HepG2 (cell line): ENCODE measurements around the gene HTR6. TPM values are rescaled to one million over a fixed set of nuclear protein-coding genes. Genes with fewer than 3 reads are reported as not detected.

Experiments used
- FOXK1 ChIP-seq: sonication (generic); formaldehyde crosslinking; IDR thresholded peaks from 2 replicates; pipeline ENCODE4 v1.4.0; 2020; ENCODE audit warnings: low read depth, missing genetic modification reagents, borderline replicate concordance
- GATAD1 ChIP-seq: IDR thresholded peaks from 2 replicates; pipeline ENCODE4 v1.6.1; 2016; ENCODE audit warnings: missing genetic modification reagents, missing compliant biosample characterization
- HHEX ChIP-seq: IDR thresholded peaks from 2 replicates; pipeline ENCODE4 v1.6.1; 2016; ENCODE audit warnings: control low read depth
- MTF1 ChIP-seq: sonication (generic); formaldehyde crosslinking; IDR thresholded peaks from 2 replicates; pipeline ENCODE4 v1.5.0; 2020; ENCODE audit warnings: missing genetic modification reagents
- SMAD1 ChIP-seq: sonication (generic); formaldehyde crosslinking; IDR thresholded peaks from 2 replicates; pipeline ENCODE4 v1.4.0; 2020; ENCODE audit warnings: missing genetic modification reagents, low read depth, mild to moderate bottlenecking, borderline replicate concordance
- SMC3 ChIP-seq: IDR thresholded peaks from 2 replicates; pipeline ENCODE4 v1.6.1; 2011; ENCODE audit warnings: low read length, improper control_type of control experiment
- SNAPC2 ChIP-seq: sonication (generic); formaldehyde crosslinking; IDR thresholded peaks from 2 replicates; pipeline ENCODE4 v1.8.1; 2022; ENCODE audit warnings: mild to moderate bottlenecking, missing genetic modification reagents
- ZNF350 ChIP-seq: sonication (generic); formaldehyde crosslinking; IDR thresholded peaks from 2 replicates; pipeline ENCODE4 v1.4.0; 2020; ENCODE audit warnings: mild to moderate bottlenecking, low read depth, missing genetic modification reagents, borderline replicate concordance
- ZNF549 ChIP-seq: sonication (generic); formaldehyde crosslinking; IDR thresholded peaks from 2 replicates; pipeline ENCODE4 v1.5.0; 2020; ENCODE audit warnings: missing genetic modification reagents
- ZNF564 ChIP-seq: sonication (generic); formaldehyde crosslinking; IDR thresholded peaks from 2 replicates; pipeline ENCODE4 v1.8.1; 2023; ENCODE audit warnings: mild to moderate bottlenecking, missing genetic modification reagents
- ZNF570 ChIP-seq: sonication (generic); formaldehyde crosslinking; IDR thresholded peaks from 2 replicates; pipeline ENCODE4 v1.4.0; 2020; ENCODE audit warnings: mild to moderate bottlenecking, missing genetic modification reagents, borderline replicate concordance
- ZNF614 ChIP-seq: IDR thresholded peaks from 2 replicates; pipeline ENCODE4 v1.6.1; 2018; ENCODE audit warnings: missing biosample characterization, missing genetic modification reagents, inconsistent platforms, borderline replicate concordance
- polyA plus RNA-seq, 8 experiments: library from polyadenylated mRNA; depleted of rRNA in 3 of 8; stranded (reverse) in 7 of 8; unstranded in 1 of 8; fragments of >200 nt; fragmentation: Illumina TruSeq in 4 of 8; extraction: Trizol in 4 of 8; gene quantifications; 2 replicates each; pipeline versions ENCODE4 v1.2.1 to v1.2.3, GENCODE V29; 2011 to 2016; ENCODE audit warnings: low read depth in 4 of 8, missing spikeins in 1 of 8, mixed read lengths in 1 of 8; ENCODE audit not compliant: insufficient read depth in 1 of 8
- total RNA-seq, 5 experiments: library from RNA; depleted of rRNA; stranded (reverse); fragments of >200 nt; fragmentation: Illumina TruSeq; extraction: Trizol; gene quantifications; 2 replicates each; pipeline ENCODE4 v1.2.3, GENCODE V29; 2016; ENCODE audit warnings: low read depth in 1 of 5
- TF ChIP-seq, protein P1 (sequence below): IDR thresholded peaks from 2 replicates; pipeline ENCODE4 v1.6.1; 2016; ENCODE audit warnings: low read depth
- TF ChIP-seq, protein P2 (sequence below): IDR thresholded peaks from 2 replicates; pipeline ENCODE4 v1.6.1; 2012; ENCODE audit warnings: inconsistent platforms
- TF ChIP-seq, protein P3 (sequence below): sonication (generic); IDR thresholded peaks from 2 replicates; pipeline ENCODE4 v1.6.1; 2016; ENCODE audit warnings: low read depth, borderline replicate concordance
- TF ChIP-seq, protein P4 (sequence below): sonication (generic); formaldehyde crosslinking; IDR thresholded peaks from 2 replicates; pipeline ENCODE4 v1.4.0; 2020; ENCODE audit warnings: missing genetic modification reagents
- TF ChIP-seq, protein P5 (sequence below): sonication (generic); formaldehyde crosslinking; IDR thresholded peaks from 2 replicates; pipeline ENCODE4 v1.8.1; 2023; ENCODE audit warnings: mild to moderate bottlenecking, missing genetic modification reagents
- TF ChIP-seq, protein P6 (sequence below): sonication (generic); formaldehyde crosslinking; IDR thresholded peaks from 2 replicates; pipeline ENCODE4 v1.4.0; 2020; ENCODE audit warnings: missing genetic modification reagents, low read depth, mild to moderate bottlenecking, borderline replicate concordance
- TF ChIP-seq, protein P7 (sequence below): sonication (generic); formaldehyde crosslinking; IDR thresholded peaks from 2 replicates; pipeline ENCODE4 v1.4.0; 2020; ENCODE audit warnings: missing genetic modification reagents

Gene HTR6
- total and polyA plus RNA-seq, 2 of the 13 experiments (the other 11 are each of a cell fraction or from before 2014, with no cell fraction given) = 0.04 TPM; not detected in 1

DNA sequence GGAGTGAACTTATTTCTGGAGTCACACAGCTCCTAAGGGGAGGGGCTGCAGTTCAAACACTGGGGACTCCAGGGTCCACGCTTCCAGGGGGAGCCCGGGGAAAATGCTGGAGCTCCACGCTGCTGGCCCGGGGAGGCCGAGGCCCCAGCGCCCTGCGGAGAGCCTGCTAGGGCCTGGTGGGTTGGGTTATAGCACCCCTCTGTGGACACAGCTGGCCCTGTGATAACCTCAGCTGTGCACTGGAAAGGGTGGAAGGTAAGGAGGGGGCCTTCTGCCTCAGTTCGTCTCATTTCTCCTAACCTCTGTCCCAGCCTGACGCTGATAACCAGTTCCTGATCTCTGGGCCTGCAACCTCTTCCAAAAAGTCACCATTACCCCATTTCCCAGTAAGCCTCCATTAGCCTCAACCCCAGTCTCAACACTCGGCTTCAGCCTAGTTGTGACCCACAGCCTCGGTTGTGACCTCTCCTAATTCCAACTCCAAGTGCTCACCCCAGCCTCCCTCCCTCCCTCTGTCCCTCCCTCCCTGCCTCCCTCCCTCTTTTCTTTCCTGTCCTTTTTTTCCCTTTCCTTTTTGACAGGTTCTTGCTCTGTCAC lies 13.4 kb upstream of the HTR6 start (continued):
- TF ChIP-seq, protein P1, sequence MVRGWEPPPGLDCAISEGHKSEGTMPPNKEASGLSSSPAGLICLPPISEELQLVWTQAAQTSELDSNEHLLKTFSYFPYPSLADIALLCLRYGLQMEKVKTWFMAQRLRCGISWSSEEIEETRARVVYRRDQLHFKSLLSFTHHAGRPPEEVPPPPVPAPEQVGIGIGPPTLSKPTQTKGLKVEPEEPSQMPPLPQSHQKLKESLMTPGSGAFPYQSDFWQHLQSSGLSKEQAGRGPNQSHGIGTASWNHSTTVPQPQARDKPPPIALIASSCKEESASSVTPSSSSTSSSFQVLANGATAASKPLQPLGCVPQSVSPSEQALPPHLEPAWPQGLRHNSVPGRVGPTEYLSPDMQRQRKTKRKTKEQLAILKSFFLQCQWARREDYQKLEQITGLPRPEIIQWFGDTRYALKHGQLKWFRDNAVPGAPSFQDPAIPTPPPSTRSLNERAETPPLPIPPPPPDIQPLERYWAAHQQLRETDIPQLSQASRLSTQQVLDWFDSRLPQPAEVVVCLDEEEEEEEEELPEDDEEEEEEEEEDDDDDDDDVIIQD (CRISPR knock-in tag) = no peak
- peak; percentile 79 for TF ChIP-seq SMC3
- TF ChIP-seq FOXK1 = peak; percentile 38; the same call in 1 of the 2 replicates
- 0 out of 2 replicates have a peak, but pooled peaks have one; percentile 21 for TF ChIP-seq ZNF350 (CRISPR knock-in tag)
- no peak for TF ChIP-seq MTF1 (CRISPR knock-in tag)
- TF ChIP-seq SMAD1 (CRISPR knock-in tag) = no peak
- TF ChIP-seq, protein P2, sequence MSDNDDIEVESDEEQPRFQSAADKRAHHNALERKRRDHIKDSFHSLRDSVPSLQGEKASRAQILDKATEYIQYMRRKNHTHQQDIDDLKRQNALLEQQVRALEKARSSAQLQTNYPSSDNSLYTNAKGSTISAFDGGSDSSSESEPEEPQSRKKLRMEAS = peak; percentile 42; the same call in 1 of the 2 replicates
- no peak for TF ChIP-seq ZNF564 (CRISPR knock-in tag)
- TF ChIP-seq, protein P3, sequence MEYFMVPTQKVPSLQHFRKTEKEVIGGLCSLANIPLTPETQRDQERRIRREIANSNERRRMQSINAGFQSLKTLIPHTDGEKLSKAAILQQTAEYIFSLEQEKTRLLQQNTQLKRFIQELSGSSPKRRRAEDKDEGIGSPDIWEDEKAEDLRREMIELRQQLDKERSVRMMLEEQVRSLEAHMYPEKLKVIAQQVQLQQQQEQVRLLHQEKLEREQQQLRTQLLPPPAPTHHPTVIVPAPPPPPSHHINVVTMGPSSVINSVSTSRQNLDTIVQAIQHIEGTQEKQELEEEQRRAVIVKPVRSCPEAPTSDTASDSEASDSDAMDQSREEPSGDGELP = peak; percentile 83; the same call in 1 of the 2 replicates
- TF ChIP-seq, protein P4, sequence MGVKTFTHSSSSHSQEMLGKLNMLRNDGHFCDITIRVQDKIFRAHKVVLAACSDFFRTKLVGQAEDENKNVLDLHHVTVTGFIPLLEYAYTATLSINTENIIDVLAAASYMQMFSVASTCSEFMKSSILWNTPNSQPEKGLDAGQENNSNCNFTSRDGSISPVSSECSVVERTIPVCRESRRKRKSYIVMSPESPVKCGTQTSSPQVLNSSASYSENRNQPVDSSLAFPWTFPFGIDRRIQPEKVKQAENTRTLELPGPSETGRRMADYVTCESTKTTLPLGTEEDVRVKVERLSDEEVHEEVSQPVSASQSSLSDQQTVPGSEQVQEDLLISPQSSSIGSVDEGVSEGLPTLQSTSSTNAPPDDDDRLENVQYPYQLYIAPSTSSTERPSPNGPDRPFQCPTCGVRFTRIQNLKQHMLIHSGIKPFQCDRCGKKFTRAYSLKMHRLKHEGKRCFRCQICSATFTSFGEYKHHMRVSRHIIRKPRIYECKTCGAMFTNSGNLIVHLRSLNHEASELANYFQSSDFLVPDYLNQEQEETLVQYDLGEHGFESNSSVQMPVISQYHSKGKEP (CRISPR knock-in tag) = 0 out of 2 replicates have a peak, but pooled peaks have one; percentile 50
- TF ChIP-seq, protein P5, sequence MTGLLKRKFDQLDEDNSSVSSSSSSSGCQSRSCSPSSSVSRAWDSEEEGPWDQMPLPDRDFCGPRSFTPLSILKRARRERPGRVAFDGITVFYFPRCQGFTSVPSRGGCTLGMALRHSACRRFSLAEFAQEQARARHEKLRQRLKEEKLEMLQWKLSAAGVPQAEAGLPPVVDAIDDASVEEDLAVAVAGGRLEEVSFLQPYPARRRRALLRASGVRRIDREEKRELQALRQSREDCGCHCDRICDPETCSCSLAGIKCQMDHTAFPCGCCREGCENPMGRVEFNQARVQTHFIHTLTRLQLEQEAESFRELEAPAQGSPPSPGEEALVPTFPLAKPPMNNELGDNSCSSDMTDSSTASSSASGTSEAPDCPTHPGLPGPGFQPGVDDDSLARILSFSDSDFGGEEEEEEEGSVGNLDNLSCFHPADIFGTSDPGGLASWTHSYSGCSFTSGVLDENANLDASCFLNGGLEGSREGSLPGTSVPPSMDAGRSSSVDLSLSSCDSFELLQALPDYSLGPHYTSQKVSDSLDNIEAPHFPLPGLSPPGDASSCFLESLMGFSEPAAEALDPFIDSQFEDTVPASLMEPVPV (CRISPR knock-in tag) = peak; percentile 31; the same call in 1 of the 2 replicates
- TF ChIP-seq, protein P6, sequence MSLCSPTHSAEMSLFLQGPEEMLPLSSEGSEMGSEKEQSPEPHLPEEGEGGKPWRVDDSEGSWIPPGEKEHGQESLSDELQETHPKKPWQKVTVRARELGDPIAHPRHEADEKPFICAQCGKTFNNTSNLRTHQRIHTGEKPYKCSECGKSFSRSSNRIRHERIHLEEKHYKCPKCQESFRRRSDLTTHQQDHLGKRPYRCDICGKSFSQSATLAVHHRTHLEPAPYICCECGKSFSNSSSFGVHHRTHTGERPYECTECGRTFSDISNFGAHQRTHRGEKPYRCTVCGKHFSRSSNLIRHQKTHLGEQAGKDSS (CRISPR knock-in tag) = no peak
- TF ChIP-seq SNAPC2 (CRISPR knock-in tag) = 0 out of 2 replicates have a peak, but pooled peaks have one; percentile 34
- no peak for TF ChIP-seq ZNF570
- TF ChIP-seq GATAD1 = peak; percentile 38; the same call in 1 of the 2 replicates
- TF ChIP-seq ZNF614 = 0 out of 2 replicates have a peak, but pooled peaks have one; percentile 45
- TF ChIP-seq, protein P7, sequence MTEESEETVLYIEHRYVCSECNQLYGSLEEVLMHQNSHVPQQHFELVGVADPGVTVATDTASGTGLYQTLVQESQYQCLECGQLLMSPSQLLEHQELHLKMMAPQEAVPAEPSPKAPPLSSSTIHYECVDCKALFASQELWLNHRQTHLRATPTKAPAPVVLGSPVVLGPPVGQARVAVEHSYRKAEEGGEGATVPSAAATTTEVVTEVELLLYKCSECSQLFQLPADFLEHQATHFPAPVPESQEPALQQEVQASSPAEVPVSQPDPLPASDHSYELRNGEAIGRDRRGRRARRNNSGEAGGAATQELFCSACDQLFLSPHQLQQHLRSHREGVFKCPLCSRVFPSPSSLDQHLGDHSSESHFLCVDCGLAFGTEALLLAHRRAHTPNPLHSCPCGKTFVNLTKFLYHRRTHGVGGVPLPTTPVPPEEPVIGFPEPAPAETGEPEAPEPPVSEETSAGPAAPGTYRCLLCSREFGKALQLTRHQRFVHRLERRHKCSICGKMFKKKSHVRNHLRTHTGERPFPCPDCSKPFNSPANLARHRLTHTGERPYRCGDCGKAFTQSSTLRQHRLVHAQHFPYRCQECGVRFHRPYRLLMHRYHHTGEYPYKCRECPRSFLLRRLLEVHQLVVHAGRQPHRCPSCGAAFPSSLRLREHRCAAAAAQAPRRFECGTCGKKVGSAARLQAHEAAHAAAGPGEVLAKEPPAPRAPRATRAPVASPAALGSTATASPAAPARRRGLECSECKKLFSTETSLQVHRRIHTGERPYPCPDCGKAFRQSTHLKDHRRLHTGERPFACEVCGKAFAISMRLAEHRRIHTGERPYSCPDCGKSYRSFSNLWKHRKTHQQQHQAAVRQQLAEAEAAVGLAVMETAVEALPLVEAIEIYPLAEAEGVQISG (CRISPR knock-in tag) = peak; percentile 20; the same call in 1 of the 2 replicates
- no peak for TF ChIP-seq ZNF549 (CRISPR knock-in tag)
- TF ChIP-seq HHEX (CRISPR knock-in tag) = no peak
